ENCODE measurements around the gene NFE2L3. TPM values are rescaled to one million over a fixed set of nuclear protein-coding genes. Genes with fewer than 3 reads are reported as not detected.
"Not testable (repeated sequence)": the region's sequence is repeated elsewhere in the genome, so short reads cannot be mapped to it uniquely, and the experiment has no call there.

NFE2L3 gene
- total and polyA plus RNA-seq, 4 donors, result 0.38 to 3.1 (median 1.5) TPM

DNA sequence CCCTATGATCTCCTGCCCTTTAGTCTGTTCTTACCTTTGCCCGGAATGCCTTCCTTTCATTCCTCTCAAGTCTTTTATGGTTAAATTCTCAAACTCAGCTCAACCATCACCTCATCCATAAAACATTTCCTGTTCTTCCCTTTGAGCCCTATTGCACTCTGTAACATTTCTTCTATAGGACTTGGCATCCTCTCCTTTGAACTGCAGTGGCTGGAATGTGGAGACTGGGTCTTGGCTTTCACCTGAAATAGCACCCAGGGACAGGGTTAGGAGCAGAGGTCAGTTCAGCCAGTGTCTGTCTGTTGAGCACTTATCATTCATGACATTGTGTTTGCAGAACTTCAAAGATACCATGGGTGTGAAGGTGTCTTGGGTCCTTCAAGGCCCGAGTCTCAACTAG, 7.2 kb downstream of the NFE2L3 start:
- no peak overlapping the region for H3K4me3 ChIP-seq (ENCODE audit: low read length in 2 of 2)
- no peaks in the 10 kb centered on the region for H3K4me1 ChIP-seq (ENCODE audit: control insufficient read depth in 1 of 2, insufficient read depth in 2 of 2, low read length in 2 of 2)
- no peaks in the 10 kb centered on the region for H3K27me3 ChIP-seq (ENCODE audit: control insufficient read depth in 1 of 2, insufficient read depth in 2 of 2, low read length in 1 of 2)
- ATAC-seq (ENCODE audit: low FRiP score), result no peak
- H3K36me3 ChIP-seq (ENCODE audit: control insufficient read depth in 1 of 2, insufficient read depth in 2 of 2, low read length in 1 of 2), result no peaks in the 10 kb centered on the region
- intact Hi-C loops (cut with DNase I), result no loop called here
- no peak for DNase-seq
- peaks cover 2% of the 10 kb centered on the region for H3K9me3 ChIP-seq (ENCODE audit: control insufficient read depth, low read length)
- no peak overlapping the region for H3K27ac ChIP-seq (ENCODE audit: low read depth in 1 of 2, low read length in 2 of 2)
- 70 to 73% methylated on average over 2 of the region's 2 CpGs for WGBS, 2 donors

DNA sequence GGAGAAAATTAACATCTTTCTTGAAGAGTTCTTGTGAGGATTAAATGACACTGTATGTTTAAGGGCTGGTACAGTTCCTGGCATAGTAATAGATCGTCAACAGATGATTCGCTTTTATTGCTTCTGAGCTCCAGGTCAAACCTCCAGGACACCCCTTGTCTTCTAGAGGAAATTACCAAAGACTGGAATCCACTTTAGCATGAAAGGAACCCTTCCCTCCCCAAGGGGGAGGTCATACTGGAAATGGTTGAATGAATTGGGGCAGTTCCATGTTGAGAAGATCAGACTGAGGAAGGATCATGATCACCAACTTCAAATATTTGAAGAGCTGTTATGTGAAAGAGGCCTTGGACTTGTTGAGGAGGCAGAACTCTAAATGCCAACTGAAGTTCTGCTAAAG, 8.9 kb downstream of the NFE2L3 start:
- Histone ChIP-seq H3K9me3 (ENCODE audit: control insufficient read depth, low read length) (peaks cover 2% of the 10 kb centered on the region), H3K36me3 (ENCODE audit: control insufficient read depth in 1 of 2, insufficient read depth in 2 of 2, low read length in 1 of 2) (no peaks in the 10 kb centered on the region), H3K27me3 (ENCODE audit: control insufficient read depth in 1 of 2, insufficient read depth in 2 of 2, low read length in 1 of 2) (no peaks in the 10 kb centered on the region), H3K27ac (ENCODE audit: low read depth in 1 of 2, low read length in 2 of 2) (no peak overlapping the region), H3K4me3 (ENCODE audit: low read length in 2 of 2) (no peak overlapping the region), H3K4me1 (ENCODE audit: control insufficient read depth in 1 of 2, insufficient read depth in 2 of 2, low read length in 2 of 2) (no peaks in the 10 kb centered on the region)
- intact Hi-C loops (cut with DNase I), result no loop called here
- ATAC-seq (ENCODE audit: low FRiP score) (no peak), DNase-seq (no peak)
- WGBS, 2 donors, result 94 to 98% methylated on average over 2 of the region's 2 CpGs

DNA sequence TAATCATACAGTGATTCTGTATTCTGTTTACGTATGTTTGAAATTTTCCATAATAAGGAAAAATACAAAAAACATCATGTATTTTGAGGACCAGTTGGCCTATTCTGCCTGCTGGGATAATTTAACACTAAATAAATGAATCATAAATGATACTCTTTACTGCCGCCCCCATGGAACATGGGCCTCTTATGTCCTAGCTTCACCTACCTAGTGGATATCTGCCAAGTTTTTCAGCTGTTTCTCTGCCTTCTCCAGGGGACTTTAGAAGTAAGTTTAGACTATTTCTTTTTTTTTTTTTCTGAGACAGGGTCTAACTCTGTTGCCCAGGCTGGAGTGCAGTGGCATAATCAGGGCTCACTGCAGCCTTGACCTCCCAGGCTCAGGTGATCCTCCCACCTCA, 10.4 kb downstream of the NFE2L3 start:
- DNase-seq (no peak), ATAC-seq (ENCODE audit: low FRiP score) (no peak)
- Histone ChIP-seq H3K36me3 (ENCODE audit: control insufficient read depth in 1 of 2, insufficient read depth in 2 of 2, low read length in 1 of 2) (no peaks in the 10 kb centered on the region), H3K4me3 (ENCODE audit: low read length in 2 of 2) (no peak overlapping the region), H3K27me3 (ENCODE audit: control insufficient read depth in 1 of 2, insufficient read depth in 2 of 2, low read length in 1 of 2) (no peaks in the 10 kb centered on the region), H3K27ac (ENCODE audit: low read depth in 1 of 2, low read length in 2 of 2) (no peak overlapping the region), H3K4me1 (ENCODE audit: control insufficient read depth in 1 of 2, insufficient read depth in 2 of 2, low read length in 2 of 2) (no peaks in the 10 kb centered on the region), H3K9me3 (ENCODE audit: control insufficient read depth, low read length) (peaks cover 2% of the 10 kb centered on the region)
- intact Hi-C loops (cut with DNase I), result no loop called here
- 76 to 87% methylated on average over 2 of the region's 2 CpGs for WGBS, 2 donors

DNA sequence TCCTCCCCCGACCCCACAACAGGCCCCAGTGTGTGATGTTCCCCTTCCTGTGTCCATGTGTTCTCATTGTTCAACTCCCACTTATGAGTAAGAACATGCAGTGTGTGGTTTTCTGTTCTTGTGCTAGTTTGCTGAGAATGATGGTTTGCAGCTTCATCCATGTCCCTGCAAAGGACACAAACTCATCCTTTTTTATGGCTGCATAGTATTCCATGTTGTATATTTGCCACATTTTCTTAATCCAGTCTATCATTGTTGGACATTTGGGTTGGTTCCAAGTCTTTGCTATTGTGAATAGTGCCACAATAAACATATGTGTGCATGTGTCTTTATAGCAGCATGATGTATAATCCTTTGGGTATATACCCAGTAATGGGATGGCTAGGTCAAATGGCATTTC, 11.8 kb downstream of the NFE2L3 start:
- H3K4me1 ChIP-seq (ENCODE audit: control insufficient read depth in 1 of 2, insufficient read depth in 2 of 2, low read length in 2 of 2); H3K27me3 ChIP-seq (ENCODE audit: control insufficient read depth in 1 of 2, insufficient read depth in 2 of 2, low read length in 1 of 2); intact Hi-C loops (cut with DNase I); H3K4me3 ChIP-seq (ENCODE audit: low read length in 2 of 2); H3K36me3 ChIP-seq (ENCODE audit: control insufficient read depth in 1 of 2, insufficient read depth in 2 of 2, low read length in 1 of 2); DNase-seq; H3K27ac ChIP-seq (ENCODE audit: low read depth in 1 of 2, low read length in 2 of 2); H3K9me3 ChIP-seq (ENCODE audit: control insufficient read depth, low read length); ATAC-seq (ENCODE audit: low FRiP score): not testable (repeated sequence)
- WGBS, 2 donors, result 76 to 90% methylated on average over 1 of the region's 1 CpG

DNA sequence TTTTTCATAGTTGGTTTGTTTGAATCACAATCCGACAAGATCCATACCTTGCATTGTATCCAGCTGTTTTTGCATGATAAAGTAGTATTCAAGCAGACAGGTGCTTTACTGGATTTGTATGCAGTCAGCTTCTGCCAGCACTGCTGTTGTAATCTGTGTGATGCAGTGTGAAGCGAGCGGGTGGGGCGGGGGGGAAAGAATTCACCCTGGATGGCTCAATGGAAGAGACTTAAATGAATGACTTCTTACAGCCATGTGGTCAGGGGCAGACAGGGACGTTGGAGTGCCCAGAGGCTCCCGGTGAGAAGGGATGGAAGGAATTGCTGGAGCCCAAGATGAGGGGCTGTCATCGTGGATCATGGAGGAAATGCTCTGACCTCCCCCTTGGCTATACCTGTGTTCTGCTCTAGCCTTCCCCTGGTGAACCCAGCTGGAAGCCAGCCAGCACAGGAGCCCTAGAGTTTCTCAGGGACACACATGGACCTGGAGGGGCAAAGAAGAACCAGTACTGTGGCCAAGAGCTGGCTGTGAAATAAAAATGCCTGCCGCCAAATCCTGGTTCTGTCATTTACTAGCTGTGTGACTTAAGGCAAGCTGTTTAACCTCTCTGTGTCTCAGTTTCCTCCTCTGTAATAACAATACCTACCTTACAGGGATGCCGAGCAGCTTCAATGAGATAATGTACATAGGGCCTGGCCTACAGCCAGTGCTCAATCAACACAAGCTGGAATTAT, 14.1 kb downstream of the NFE2L3 start:
- H3K27me3 ChIP-seq (ENCODE audit: control insufficient read depth in 1 of 2, insufficient read depth in 2 of 2, low read length in 1 of 2), result no peaks in the 10 kb centered on the region
- no peak overlapping the region for H3K4me3 ChIP-seq (ENCODE audit: low read length in 2 of 2)
- no peaks in the 10 kb centered on the region for H3K9me3 ChIP-seq (ENCODE audit: control insufficient read depth, low read length)
- H3K27ac ChIP-seq (ENCODE audit: low read depth in 1 of 2, low read length in 2 of 2), result no peak overlapping the region
- no peaks in the 10 kb centered on the region for H3K4me1 ChIP-seq (ENCODE audit: control insufficient read depth in 1 of 2, insufficient read depth in 2 of 2, low read length in 2 of 2)
- 60 to 66% methylated on average over 9 of the region's 9 CpGs for WGBS, 2 donors
- no peak for ATAC-seq (ENCODE audit: low FRiP score)
- no peak for DNase-seq
- H3K36me3 ChIP-seq (ENCODE audit: control insufficient read depth in 1 of 2, insufficient read depth in 2 of 2, low read length in 1 of 2), result no peaks in the 10 kb centered on the region
- intact Hi-C loops (cut with DNase I), result no loop called here

DNA sequence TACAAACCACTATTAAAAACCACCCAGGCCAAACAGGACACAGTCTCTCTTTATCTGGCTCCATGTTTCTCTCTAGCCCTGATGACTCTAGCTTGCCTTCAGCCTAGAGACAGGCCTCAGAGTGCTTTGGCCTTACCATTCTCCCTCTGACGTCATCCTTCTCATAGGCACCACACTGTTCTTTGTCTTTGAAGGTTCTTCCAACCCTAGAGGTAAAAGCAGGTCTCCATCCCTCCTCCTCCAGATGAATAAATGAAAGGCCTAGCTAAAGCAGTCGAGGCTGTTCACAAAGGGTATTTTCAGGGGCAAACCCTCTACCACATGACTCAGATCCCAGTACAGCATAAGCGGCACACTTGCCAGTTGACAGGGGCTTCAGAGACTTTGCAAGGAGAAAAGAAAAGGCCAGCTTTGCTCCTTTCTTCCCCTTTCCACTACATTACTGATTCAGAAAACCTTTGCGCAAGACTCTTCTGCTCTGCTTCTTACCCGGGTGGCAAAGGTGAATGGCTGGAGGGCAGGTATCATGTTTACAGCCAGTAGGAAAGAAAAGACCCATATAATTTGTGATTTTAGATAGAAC, 14.8 kb downstream of the NFE2L3 start:
- no peaks in the 10 kb centered on the region for H3K4me1 ChIP-seq (ENCODE audit: control insufficient read depth in 1 of 2, insufficient read depth in 2 of 2, low read length in 2 of 2)
- no peaks in the 10 kb centered on the region for H3K36me3 ChIP-seq (ENCODE audit: control insufficient read depth in 1 of 2, insufficient read depth in 2 of 2, low read length in 1 of 2)
- intact Hi-C loops (cut with DNase I), result no loop called here
- no peaks in the 10 kb centered on the region for H3K9me3 ChIP-seq (ENCODE audit: control insufficient read depth, low read length)
- WGBS, 2 donors, result 81% methylated on average over 5 of the region's 5 CpGs
- H3K4me3 ChIP-seq (ENCODE audit: low read length in 2 of 2), result no peak overlapping the region
- H3K27me3 ChIP-seq (ENCODE audit: control insufficient read depth in 1 of 2, insufficient read depth in 2 of 2, low read length in 1 of 2), result no peaks in the 10 kb centered on the region
- DNase-seq (no peak), ATAC-seq (ENCODE audit: low FRiP score) (no peak)
- H3K27ac ChIP-seq (ENCODE audit: low read depth in 1 of 2, low read length in 2 of 2), result no peak overlapping the region

DNA sequence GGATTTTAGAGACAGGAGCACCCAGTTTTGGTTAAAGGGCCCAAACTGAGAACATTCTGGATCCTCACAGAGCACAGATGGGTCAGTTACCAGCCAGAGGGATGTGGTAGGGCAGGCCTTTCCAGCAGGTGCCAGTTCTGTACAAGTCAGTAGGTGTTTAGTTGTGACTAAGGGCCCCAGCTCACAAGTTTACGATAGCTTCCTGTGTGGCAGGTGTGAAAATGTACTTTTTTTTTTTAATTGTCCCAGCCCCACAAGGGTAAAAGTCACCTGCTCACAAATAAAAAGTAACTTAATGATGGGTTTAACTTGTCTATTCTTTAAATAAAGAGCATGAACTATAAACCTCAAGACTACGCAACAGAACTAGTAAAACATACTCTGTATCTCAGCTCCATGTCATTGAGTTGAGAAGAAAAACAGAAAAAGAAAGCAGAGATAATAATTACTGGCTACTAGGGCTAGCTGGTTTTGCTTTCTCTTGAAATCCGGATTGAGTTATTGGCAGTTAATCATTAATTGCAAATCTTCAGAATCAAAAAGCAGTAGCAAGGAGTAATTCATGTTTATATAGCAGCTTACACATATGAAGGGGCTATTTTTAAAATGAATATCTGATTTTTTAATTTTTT, 15.4 kb downstream of the NFE2L3 start:
- ATAC-seq (ENCODE audit: low FRiP score) (no peak), DNase-seq (no peak)
- no peaks in the 10 kb centered on the region for H3K36me3 ChIP-seq (ENCODE audit: control insufficient read depth in 1 of 2, insufficient read depth in 2 of 2, low read length in 1 of 2)
- H3K27me3 ChIP-seq (ENCODE audit: control insufficient read depth in 1 of 2, insufficient read depth in 2 of 2, low read length in 1 of 2), result no peaks in the 10 kb centered on the region
- no peaks in the 10 kb centered on the region for H3K4me1 ChIP-seq (ENCODE audit: control insufficient read depth in 1 of 2, insufficient read depth in 2 of 2, low read length in 2 of 2)
- intact Hi-C loops (cut with DNase I), result no loop called here
- H3K27ac ChIP-seq (ENCODE audit: low read depth in 1 of 2, low read length in 2 of 2), result no peak overlapping the region
- H3K9me3 ChIP-seq (ENCODE audit: control insufficient read depth, low read length), result no peaks in the 10 kb centered on the region
- WGBS, 2 donors, result 91 to 94% methylated on average over 3 of the region's 3 CpGs
- no peak overlapping the region for H3K4me3 ChIP-seq (ENCODE audit: low read length in 2 of 2)

DNA sequence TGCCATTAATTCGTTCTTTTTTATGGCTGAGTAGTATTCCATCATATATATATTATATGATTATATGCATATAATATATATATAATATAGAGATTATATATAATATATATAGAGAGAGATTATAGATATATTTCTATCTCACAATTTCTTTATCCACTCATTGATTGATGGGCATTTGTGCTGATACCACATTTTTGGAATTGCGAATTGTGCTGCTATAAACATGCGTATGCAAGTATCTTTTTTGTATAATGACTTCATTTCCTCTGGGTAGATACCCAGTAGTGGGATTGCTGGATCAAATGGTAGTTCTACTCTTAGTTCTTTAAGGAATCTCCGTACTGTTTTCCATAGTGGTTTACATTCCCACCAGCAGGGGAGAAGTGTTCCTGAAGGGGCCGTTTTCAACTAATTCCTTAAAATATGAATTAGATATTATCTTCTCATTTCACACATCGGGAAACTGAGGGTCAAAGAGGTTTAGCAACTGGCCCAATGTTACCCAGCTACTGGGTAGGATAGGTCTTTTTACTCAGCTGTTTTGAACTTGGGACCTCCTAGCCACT, 16.5 kb downstream of the NFE2L3 start:
- no peak for ATAC-seq (ENCODE audit: low FRiP score)
- Histone ChIP-seq H3K27me3 (ENCODE audit: control insufficient read depth in 1 of 2, insufficient read depth in 2 of 2, low read length in 1 of 2) (no peaks in the 10 kb centered on the region), H3K4me3 (ENCODE audit: low read length in 2 of 2) (no peak overlapping the region), H3K36me3 (ENCODE audit: control insufficient read depth in 1 of 2, insufficient read depth in 2 of 2, low read length in 1 of 2) (no peaks in the 10 kb centered on the region), H3K4me1 (ENCODE audit: control insufficient read depth in 1 of 2, insufficient read depth in 2 of 2, low read length in 2 of 2) (no peaks in the 10 kb centered on the region), H3K27ac (ENCODE audit: low read depth in 1 of 2, low read length in 2 of 2) (no peak overlapping the region), H3K9me3 (ENCODE audit: control insufficient read depth, low read length) (no peaks in the 10 kb centered on the region)
- no peak for DNase-seq
- intact Hi-C loops (cut with DNase I), result no loop called here
- 84% methylated on average over 6 of the region's 6 CpGs for WGBS, 2 donors

DNA sequence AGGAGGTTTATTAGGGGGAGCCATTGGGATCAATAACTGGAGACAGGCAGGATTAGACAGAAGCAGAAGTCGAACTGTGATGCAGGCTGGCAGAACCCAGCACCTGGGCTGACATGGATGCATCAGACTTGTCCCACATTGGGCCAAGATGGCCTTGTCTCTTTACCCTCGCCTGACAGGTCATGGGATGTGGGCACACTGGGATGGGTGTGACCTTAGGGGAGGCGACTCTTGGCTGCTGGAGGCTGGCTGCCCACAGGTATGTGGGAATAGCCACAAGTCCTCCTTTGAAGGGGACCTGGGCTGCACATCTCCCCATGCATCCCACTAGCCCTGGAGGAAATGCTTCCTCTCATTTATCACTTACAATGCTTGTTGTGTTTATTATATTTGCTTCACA, 17.3 kb downstream of the NFE2L3 start:
- H3K27me3 ChIP-seq (ENCODE audit: control insufficient read depth in 1 of 2, insufficient read depth in 2 of 2, low read length in 1 of 2), result no peaks in the 10 kb centered on the region
- intact Hi-C loops (cut with DNase I), result no loop called here
- H3K9me3 ChIP-seq (ENCODE audit: control insufficient read depth, low read length), result no peaks in the 10 kb centered on the region
- no peaks in the 10 kb centered on the region for H3K4me1 ChIP-seq (ENCODE audit: control insufficient read depth in 1 of 2, insufficient read depth in 2 of 2, low read length in 2 of 2)
- H3K36me3 ChIP-seq (ENCODE audit: control insufficient read depth in 1 of 2, insufficient read depth in 2 of 2, low read length in 1 of 2), result no peaks in the 10 kb centered on the region
- no peak overlapping the region for H3K4me3 ChIP-seq (ENCODE audit: low read length in 2 of 2)
- H3K27ac ChIP-seq (ENCODE audit: low read depth in 1 of 2, low read length in 2 of 2), result no peak overlapping the region
- DNase-seq, result no peak
- WGBS, 2 donors, result 89 to 90% methylated on average over 3 of the region's 3 CpGs
- ATAC-seq (ENCODE audit: low FRiP score), result no peak

Measured in aorta (tissue), 5 donors.